A172 (cell line): ENCODE measurements around the gene ERI2. TPM values are rescaled to one million over a fixed set of nuclear protein-coding genes. Genes with fewer than 3 reads are reported as not detected.

Source experiments
- DNase-seq: peaks from one replicate; pipeline ENCODE4 v3.0.0-alpha.2; 2015; ENCODE audit warnings: low spot score
- total RNA-seq: library from RNA; depleted of rRNA; stranded (reverse); fragments of >200 nt; shearing (Covaris generic); gene quantifications from 2 replicates; pipeline ENCODE4 v1.2.3, GENCODE V29; 2014

The ERI2 gene
- total RNA-seq, 1 experiment from 2014 or later = 49.5 TPM

DNA sequence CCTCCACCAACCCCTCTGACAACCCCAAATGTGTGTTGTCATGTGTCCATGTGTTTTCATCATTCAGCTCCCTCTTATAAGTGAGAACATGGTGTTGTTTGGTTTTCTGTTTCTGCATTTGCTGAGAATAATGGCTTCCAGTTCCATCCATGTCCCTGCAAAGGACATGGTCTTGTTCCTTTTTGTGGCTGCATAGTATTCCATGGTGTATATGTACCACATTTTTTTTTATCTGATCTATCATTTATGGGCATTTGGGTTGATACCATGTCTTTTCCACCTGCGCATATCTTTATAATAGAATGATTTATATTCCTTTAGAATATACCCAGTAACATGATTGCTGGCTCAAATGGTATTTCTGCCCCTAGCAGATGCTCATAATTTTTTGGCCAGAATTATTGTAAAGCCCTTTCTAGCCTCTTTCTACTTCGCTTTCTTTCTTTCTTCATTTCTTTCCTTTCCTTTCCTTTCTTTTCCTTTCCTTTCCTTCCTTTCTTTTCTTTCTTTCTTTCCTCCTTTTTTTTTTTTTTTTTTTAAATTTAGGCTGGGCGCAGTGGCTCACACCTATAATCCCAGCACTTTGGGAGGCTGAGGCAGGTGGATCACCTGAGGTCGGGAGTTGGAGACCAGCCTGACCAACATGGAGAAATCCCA is 12.8 kb upstream of the ERI2 start:
- no peak for DNase-seq

DNA sequence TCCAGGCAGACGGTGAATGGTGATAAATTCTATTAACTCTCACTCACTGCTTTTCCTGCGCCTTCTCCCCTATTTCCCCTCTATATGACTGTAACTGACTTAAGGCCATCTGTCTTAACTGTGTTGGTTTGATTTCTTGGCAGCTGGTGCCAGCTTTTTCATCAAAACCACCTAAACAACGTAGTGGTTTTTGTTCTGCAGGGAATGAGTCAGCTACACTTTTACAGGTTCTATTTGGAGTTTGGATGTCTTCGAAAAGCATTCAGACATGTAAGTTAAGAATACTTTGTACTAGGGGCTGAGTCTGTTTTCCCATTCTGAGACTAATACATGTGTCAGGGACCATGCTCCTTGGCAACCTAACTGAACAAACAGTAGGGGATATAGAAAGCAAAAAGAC is 8.5 kb upstream of the ERI2 start:
- DNase-seq = peak; percentile 38

DNA sequence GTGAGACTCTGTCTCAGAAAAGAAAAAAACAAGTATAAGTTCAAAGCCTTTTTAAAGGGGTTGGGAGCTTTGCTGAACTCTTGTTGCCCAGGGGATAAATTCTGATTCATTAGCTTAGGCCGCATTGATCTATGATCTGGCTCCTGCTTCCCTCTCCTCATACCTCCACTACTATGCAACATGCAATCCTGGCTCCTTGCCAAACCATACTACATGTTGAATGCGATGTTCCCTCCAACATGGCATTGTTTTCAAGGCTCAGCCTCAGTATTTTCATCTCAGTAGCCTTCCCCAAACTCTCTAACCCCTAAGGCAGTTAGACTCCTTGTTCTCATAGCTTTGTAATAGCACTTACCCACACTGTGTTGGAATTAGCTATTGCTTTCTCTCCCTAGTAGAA is 6.2 kb upstream of the ERI2 start:
- DNase-seq = no peak

DNA sequence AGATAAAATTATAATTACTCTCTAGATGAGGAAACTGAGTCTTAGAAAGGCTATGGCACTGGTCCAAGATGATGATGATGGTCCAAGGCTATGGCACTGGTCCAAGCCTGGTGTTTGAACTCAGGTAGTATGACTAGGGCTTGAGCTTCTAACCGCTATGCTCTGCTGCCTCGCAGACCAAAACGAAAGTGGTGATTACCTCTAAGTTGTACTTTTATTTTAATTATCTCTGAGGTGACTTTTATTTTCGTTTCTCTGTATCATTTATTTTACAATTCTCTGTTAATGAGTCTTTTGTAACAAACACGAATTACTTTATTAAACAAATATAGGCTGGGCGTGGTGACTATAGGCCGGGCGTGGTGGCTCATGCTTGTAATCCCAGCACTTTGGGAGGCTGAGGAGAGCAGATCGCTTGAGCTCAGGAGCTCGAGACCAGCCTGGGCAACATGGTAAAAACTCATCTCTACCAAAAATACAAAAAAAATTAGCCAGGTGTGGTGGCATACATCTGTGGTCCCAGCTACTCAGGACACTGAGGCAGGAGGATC is 5.7 kb upstream of the ERI2 start:
- DNase-seq = no peak

DNA sequence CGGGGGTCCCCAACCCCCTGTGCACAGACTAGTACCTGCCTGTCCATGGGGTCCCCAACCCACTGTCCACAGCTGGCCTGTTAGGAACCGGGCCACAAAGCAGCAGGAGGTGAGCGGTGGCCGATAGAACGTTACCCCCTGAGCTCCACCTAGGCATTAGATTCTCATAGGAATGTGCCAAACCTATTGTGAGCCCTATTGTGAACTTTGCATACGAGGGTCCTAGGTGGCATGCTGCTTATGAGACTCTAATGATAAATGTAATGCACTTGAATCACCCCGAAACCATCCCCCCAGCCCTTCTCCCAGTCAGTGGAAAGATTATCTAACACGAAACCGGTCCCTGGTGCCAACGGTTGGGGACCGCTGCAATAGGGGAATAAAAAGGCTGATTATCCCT is 1.6 kb upstream of the ERI2 start:
- no peak for DNase-seq

DNA sequence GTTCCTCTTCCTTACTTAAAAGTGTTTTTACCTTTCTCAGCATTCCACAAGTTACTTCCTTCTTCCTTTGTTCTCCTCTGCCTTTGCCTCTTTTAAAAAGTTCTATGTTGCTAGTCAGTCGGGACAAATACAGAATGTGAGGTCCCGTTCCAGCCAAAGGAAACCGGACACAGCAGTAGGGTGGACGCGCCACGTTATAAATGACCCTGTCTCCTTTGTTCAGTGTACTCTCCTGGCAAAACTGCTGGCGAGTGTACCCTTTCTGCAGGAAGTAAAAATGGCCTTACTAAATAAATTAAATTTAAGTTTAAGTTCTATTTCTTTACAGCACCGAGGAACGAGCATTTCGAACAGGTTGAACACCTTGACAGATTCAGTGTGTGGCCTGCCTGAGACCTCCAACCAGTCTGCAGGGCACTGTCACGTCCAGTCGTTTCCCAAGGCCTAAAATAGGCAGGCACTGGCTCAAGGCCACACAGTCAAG is 546 bp downstream of the ERI2 start:
- peak; percentile 5 for DNase-seq

DNA sequence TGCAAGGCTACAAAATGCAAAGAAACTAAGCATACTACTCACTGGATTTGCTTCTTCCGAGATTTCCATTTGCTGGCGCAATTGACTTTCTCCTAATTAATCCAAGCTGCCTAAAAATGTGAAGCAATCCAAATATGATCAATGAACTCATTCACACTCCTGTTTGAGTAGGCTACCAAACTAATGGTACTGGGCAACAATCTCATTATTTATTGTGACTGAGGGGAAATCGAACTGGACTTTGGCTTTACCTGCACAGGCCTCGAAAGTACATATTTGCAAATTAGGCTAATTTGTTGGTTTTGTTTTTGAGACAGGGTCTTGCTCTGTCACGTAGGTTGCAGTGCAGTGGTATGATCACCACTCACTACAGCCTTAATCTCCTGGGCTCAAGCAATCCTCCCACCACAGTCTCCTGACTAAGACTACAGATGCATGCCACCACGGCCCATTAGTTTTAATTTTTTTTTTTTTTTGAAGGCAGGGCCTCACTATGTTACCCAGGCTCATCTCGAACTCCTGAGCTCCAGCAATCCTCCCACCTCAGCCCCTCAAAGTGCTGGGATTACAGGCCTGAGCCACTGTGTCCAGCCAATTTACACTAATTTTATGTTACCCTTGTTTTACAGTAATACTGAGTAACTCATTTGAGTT is 2.6 kb downstream of the ERI2 start:
- no peak for DNase-seq

DNA sequence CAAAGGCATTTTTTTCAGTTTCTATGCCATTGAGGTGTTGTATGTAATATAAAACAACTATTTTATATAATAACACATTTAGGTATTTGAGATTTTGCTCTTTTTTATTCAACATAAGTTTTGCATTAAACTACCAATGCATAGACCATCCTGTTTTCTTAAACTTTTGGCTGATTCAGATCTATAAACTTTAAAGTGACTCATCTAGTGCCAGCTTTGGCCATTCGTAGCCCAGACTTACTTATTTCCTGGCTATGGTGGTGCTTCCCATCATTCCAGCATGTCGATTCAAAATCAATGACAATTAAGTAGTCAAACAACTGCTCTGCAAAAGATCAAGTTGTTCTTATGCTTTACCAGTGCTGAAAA is 3.1 kb downstream of the ERI2 start:
- no peak for DNase-seq

DNA sequence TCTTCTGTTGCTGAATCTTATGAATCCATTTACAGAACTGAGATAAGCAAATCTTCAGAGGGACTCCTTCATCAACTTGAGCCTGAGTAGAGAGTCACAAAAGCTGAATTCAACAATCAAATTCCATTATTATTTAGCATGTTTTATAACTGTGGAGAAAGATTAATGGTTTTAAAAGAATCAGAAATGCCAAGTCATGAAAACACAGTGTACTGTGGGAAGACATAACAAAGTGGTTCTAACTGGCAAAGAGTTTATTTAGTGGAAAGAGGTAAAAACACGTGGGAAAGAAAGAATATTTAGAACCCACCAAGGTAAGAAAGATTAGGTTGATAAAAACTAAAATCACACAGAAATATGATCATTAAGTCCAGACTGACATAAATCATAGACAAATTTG is 5.0 kb downstream of the ERI2 start:
- no peak for DNase-seq

DNA sequence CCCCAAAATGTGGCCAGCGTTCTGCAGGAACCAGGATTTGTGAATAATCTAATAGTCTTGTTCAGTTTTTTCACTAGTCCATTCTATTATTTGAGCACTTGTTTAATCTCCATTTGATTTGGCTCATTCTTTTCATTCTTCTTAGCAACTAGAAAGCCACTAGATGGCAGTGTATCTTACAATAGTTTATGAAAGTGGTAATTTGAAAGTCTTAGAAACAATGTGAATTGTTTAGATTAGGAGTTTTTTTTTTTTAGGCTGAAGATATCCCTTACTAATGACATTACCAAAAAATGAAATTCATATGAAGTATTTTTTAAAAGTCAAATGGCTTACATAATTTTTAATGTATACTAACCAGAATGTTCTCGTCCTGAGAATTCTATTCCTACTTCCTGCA is 6.7 kb downstream of the ERI2 start:
- DNase-seq = peak; percentile 34

DNA sequence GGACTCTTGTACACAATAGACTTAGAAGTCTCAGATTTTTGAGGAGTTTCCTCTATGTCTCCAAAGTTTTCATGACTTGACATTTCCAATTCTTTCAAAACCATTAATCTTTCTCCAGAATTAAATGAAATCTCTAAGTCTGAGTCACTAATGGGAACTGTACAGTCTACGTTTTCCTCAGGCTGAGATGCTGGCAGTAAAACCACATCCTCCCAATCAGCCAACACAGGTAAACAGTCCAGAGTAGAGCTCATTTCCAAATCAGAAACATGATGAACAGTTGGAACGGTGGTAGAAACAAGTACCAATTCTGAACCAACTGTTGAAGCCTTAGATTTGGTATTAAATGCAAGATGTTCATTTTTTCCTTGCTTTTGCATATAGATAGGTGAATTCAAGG is 7.9 kb downstream of the ERI2 start:
- no peak for DNase-seq

DNA sequence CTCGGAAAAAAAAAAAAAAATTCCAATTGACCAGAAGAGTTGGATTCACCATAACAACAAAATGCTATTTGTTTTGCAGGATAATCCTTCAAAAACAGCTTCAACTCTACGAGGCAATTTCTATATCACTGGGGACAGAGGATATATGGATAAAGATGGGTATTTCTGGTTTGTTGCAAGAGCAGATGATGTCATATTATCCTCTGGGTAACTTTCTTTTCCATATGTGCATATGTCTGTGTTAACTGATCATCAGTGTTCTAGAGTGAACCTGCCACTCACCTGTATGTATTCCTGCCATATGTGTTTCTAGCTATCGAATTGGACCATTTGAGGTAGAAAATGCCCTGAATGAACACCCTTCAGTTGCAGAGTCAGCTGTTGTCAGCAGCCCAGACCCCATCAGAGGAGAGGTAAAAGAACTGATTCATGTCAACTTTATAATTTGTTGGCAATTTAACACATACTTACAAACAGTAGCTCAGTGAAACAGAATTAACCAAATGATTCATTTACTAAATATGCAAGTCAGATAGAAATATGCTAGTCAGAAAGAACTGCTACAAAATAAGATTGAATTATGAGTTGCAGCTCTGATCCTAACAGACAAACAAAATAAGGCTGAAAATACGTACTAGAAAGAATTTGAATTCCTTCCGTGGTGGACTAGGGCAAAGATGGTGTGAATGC is 14.2 kb downstream of the ERI2 start:
- no peak for DNase-seq

DNA sequence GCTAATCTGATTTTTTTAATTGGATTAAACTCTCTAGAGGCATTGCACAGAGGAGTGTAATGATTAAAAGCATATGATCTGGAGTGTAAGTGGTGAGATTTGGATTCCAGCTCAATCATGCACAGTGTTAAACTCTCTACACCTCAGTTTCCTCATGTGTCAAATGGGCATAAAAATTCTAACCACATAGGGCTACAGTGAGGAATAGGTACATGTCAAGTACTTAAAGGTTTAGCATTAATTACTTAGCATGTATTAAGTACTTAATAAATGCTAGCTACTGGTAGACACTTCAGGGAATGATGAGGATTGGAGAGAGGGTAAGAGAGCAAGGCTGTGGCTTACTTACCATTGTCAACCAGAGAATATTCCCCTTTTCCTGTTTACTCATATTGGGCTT is 17.1 kb downstream of the ERI2 start:
- no peak for DNase-seq

DNA sequence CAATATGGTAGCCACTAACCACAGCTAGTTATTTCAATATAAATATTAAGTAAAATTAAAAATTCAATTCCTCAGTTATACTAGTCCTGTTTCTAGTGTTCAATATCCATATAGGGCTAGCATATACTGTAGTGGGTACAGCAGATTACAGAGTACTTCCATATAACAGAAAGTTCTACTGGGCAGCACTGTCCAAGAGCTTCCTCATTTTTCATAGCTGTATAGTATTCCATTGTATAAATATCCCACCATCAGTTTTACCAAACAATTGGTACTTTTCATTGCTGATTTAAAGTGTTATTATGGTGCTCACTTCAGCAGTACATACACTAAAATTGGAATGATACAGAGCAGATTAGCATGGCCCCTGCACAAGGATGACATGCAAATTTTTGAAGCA is 22.1 kb downstream of the ERI2 start:
- no peak for DNase-seq

DNA sequence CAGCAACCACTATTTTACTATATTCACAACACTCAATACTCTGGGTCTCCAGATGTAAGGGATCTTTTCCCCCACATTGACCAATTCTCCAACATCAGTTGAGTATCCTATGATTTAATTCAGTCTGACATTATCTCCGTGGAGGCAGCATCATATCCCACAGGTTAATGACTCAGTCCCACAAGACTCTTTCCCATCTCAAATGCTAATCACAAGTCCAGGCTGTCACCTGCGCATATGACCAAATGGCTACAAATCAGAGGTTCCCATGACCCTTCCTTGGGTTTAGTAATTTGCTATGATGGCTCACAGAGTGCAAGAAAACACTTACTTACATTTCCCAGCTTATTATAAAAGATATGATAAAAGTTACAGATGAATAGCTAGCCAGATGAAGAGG is 23.8 kb downstream of the ERI2 start:
- no peak for DNase-seq

DNA sequence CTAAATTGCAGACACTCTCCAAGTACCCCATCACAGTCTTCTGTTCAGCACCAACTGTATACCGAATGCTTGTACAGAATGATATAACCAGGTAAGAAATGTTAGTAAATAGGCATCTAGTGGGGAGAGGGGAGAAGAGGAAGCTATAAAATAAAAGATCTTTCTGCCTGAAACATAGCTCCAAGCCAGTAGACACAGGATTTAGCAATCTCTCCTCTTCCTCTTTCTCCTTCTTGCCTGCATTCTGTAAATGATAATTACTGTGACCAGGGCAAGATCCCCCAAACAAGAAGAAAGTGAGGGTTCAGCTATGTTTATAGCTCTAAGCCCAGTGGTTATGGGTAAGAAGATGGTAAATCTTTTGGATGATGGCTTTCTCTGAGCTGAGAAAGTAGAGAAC is 24.6 kb downstream of the ERI2 start:
- DNase-seq = no peak

DNA sequence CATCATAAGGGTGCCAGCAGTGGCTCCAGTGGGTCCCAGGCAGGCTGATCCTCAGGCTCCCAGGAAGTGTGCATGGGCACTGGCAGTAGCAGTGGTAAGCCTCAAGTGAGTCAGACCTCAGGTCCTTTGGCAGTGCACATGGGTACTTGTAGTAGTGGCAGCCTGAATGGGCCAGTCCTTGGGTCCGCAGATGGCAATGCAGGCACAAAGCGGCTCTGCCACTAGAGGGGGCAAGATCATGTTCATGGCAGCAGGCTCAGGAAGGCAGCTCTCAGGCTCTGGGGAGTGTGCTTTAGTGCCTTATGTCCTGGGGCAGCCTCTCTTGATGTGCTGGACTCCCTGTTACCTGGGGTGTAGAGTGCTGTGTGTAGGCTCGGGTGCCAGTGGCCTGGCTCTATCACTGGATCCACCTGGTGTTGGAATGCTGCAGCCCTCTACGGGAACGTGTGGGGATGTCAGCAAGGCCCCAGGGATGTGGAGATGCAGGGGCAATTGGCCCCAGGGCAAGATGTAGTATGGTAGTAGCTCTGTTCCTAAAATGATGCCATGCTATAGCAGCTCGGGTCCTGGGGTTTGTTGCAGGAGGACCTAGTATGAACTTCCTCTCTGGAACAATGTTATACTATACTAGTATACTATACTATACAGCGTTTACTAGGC is 31.4 kb downstream of the ERI2 start:
- peak; percentile 80 for DNase-seq

DNA sequence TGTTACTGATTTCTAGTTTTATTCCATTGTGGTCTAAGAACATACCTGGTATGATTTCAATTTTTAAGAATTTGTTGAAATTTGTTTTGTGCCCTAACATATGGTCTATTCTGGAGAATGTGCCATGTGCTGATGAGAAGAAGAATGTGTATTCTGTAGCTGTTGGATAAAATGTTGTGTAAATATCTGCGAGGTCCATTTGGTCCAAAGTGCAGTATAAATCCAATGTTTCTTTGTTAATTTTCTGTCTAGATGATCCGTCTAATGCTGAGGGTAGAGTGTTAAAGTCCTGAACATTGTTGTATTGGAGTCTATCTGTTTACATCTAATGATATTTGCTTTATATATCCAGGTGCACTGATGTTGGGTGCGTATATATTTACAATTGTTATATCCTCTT is 32.6 kb downstream of the ERI2 start:
- no peak for DNase-seq

DNA sequence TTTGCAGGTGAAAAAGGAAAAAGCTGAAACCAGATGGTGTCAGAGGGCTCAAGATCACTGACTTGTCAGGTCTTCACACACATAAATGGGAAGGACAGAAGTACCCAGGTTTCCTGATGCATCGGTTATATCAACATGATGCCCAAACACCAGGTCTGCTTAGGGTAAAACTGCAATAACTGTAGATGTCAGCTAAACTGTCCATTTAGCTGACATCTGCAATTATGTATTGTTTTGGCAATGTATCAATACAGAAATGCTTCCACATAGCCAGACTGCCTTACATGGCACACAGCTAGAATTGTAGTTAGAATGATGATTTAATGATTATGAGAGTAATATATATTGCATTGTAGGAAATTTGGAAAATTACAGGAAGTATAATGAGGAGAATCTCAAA is 37.5 kb downstream of the ERI2 start:
- DNase-seq = no peak

DNA sequence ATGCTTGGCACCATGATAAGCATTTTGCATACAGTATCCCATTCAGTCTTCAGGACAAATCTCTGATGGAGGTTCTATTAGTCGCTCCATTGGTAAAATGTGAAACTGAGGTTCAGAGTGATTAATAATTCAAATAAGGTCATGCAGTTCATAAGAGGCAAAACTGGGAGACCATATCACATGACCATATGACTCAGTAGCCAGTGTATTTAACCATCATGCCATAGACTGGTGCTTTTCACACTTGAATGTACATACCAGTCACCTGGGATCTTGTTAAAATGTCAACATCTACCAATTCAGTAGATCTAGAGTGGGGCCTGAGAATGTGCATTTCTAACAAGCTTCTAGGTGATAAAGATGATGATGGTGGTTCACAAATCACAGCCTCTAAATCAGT is 38.2 kb downstream of the ERI2 start:
- DNase-seq = no peak

DNA sequence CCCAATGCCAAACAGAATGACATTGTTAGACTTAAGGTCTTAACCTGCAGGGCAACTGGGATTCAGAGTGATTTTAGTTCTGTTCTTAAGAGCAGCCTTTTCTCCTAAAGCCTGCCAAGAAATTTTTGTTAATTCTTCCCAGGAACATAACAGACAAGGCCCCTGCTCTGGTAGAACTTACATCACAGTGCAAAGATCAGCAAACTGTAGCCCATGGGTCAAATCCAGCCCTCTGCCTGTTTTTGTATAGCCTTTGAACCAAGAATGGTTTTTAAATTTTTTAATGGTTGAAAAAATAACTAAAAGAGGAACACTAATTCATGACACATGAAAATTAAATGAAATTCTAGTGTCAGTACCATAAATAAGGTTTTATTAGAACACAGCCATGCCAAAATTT is 38.7 kb downstream of the ERI2 start:
- no peak for DNase-seq

DNA sequence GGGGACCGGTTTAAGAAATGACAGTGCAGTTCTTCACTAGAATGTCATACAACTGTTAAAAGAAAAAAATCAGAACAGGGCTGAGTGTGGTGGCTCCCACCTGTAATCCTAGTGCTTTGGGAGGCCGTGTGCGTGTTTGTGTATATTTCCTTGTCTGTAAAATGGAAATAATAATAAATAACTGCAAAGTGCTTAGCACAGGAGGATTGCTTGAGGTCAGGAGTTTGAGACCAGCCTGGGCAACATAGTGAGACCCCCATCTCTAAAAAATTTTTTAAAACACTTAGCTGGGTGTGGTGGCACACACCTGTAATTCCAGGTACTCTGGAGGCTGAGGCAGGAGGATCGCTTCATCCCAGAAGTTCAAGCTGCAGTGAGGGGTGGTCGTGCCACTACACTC is 40.0 kb downstream of the ERI2 start:
- no peak for DNase-seq

DNA sequence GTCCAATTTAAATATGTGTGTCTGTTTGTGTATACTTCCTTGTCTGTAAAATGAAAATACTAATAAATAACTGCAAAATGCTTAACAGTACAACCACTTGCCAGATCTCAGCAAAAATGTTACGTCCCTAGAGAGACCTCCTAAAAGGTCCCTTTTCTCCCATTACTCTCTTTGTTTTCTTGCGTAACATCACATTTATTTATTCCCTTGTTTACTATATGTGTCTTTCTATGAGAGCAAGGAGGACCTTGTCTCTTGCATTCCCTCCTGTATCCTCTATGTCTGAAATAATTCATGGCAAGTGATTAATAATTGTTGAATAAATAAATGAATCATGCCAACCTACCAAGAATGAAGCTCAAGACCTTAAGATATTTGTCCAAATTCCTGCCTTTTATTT is 40.5 kb downstream of the ERI2 start:
- no peak for DNase-seq
